Esophagus muscularis mucosa (tissue), 4 donors: ENCODE data around the gene ASB18.

Experiments used
- EP300 ChIP-seq: sonication (generic); formaldehyde crosslinking; IDR thresholded peaks from one replicate; pipeline ENCODE4 v1.6.1; 2017; ENCODE audit warnings: antibody characterized with exemption
- POLR2AphosphoS5 ChIP-seq, 2 donors: sonication (generic); formaldehyde crosslinking; IDR thresholded peaks; one replicate each; pipeline ENCODE4 v1.6.1; 2017; ENCODE audit warnings: antibody characterized with exemption in 2 of 2
- TF ChIP-seq, protein P1 (sequence below), 3 experiments: fragments of 200-600 bp in 2 of 3; fragments of 450-650 bp in 1 of 3; sonication (generic) in 2 of 3; IDR thresholded peaks; one replicate each; pipeline ENCODE4 v1.5.1; 2017 to 2019; ENCODE audit warnings: antibody characterized with exemption in 3 of 3, mild to moderate bottlenecking in 2 of 3, moderate library complexity in 1 of 3

DNA sequence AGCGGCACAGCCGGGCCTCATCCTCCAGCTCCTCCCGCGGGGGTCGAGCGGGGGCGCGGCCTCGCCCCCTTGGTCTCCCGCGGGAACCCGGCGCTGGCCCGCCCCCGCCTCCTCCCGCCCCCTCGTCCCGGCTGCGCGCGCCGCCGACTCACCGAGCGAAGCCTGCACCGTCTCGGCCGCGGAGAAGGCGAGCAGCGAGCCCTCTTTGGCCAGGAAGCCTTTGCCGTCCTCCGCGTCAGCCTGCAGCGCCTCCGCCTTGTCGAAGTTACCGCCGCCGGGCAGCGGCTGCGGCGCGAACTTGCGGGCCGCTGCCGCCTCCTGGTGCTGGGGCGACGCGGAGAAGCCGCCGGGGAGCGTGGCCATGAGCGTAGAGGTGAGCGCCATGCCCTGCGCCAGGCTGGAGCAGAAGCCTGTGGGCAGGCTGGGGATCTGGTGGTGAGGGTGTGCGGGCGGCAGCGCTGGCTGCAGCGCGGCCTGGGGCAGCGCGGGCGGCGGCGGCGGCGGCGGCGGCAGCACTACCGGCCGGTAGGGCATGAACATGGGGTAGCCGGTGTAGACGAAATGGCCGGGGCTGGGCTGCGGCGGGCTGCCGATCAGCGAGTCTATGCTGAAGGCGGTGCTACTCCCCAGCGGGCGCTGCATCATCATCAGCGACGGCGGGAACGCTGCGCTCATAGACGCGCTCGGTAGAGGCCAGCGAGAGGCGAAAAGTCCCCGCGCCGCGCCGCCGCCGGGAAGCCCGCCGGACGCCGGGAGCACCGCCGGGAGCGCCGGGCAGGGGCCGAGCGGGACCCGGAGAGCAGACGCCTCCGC is 96.7 kb downstream of the ASB18 start:
- TF ChIP-seq POLR2AphosphoS5 (IDR thresholded peaks at IDR 0.05) (no peak), EP300 (no peak)
- TF ChIP-seq, protein P1, sequence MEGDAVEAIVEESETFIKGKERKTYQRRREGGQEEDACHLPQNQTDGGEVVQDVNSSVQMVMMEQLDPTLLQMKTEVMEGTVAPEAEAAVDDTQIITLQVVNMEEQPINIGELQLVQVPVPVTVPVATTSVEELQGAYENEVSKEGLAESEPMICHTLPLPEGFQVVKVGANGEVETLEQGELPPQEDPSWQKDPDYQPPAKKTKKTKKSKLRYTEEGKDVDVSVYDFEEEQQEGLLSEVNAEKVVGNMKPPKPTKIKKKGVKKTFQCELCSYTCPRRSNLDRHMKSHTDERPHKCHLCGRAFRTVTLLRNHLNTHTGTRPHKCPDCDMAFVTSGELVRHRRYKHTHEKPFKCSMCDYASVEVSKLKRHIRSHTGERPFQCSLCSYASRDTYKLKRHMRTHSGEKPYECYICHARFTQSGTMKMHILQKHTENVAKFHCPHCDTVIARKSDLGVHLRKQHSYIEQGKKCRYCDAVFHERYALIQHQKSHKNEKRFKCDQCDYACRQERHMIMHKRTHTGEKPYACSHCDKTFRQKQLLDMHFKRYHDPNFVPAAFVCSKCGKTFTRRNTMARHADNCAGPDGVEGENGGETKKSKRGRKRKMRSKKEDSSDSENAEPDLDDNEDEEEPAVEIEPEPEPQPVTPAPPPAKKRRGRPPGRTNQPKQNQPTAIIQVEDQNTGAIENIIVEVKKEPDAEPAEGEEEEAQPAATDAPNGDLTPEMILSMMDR (IDR thresholded peaks at IDR 0.05), result peak in 2 of 3 experiments; percentile 11 to 20
